OCI-LY1 (cell line): Measurements from ENCODE around the gene PSME1.

Source experiments
- H2AFZ ChIP-seq: fragments of 200-600 bp; sonication (generic), shearing (Covaris generic); 2 replicates; pipeline ENCODE4 v1.6.0; 2014; ENCODE audit warnings: antibody characterized with exemption, mild to moderate bottlenecking, low read length
- H3F3A ChIP-seq: fragments of 200-600 bp; sonication (generic), shearing (Covaris generic); 2 replicates; pipeline ENCODE4 v1.6.0; 2014; ENCODE audit warnings: mild to moderate bottlenecking, antibody characterized with exemption, low read length, moderate library complexity; ENCODE audit not compliant: insufficient read depth
- H3K27ac ChIP-seq: fragments of 200-600 bp; sonication (generic); 2 replicates; pipeline ENCODE4 v1.5.1; 2014; ENCODE audit warnings: low read length, mixed run types, mild to moderate bottlenecking, low read depth; ENCODE audit not compliant: poor library complexity, severe bottlenecking
- H3K27me3 ChIP-seq: fragments of 200-600 bp; sonication (generic); 2 replicates; pipeline ENCODE4 v1.6.0; 2014; ENCODE audit warnings: antibody characterized with exemption, mild to moderate bottlenecking, low read length, moderate library complexity; ENCODE audit not compliant: insufficient read depth
- H3K36me3 ChIP-seq: fragments of 200-600 bp; sonication (generic); 2 replicates; pipeline ENCODE4 v1.6.1; 2014; ENCODE audit warnings: mild to moderate bottlenecking, antibody characterized with exemption, low read length, moderate library complexity, mixed read lengths; ENCODE audit not compliant: insufficient read depth
- H3K4me1 ChIP-seq: fragments of 200-600 bp; sonication (generic); 2 replicates; pipeline ENCODE4 v1.5.1; 2014; ENCODE audit warnings: mild to moderate bottlenecking, low read length, moderate library complexity; ENCODE audit not compliant: insufficient read depth, severe bottlenecking
- H3K4me2 ChIP-seq: fragments of 200-600 bp; sonication (generic), shearing (Covaris generic); 2 replicates; pipeline ENCODE4 v1.6.1; 2014; ENCODE audit warnings: low read length
- H3K4me3 ChIP-seq: fragments of 200-600 bp; sonication (generic); 2 replicates; pipeline ENCODE4 v1.5.1; 2014; ENCODE audit warnings: low read length, low read depth, mild to moderate bottlenecking, mixed read lengths; ENCODE audit not compliant: poor library complexity, severe bottlenecking
- H3K79me2 ChIP-seq: fragments of 200-600 bp; shearing (Covaris generic); 2 replicates; pipeline ENCODE4 v1.6.1; 2016; ENCODE audit warnings: mixed run types, low read length, mixed read lengths; ENCODE audit not compliant: insufficient read depth
- H3K9ac ChIP-seq: fragments of 200-600 bp; sonication (generic), shearing (Covaris generic); 2 replicates; pipeline ENCODE4 v1.6.1; 2014; ENCODE audit warnings: mild to moderate bottlenecking, low read length, mixed read lengths
- H3K9me2 ChIP-seq: fragments of 200-600 bp; sonication (generic), shearing (Covaris generic); 2 replicates; pipeline ENCODE4 v1.6.1; 2014; ENCODE audit warnings: low read depth, mild to moderate bottlenecking, low read length, mixed read lengths
- H3K9me3 ChIP-seq: fragments of 200-600 bp; shearing (Covaris generic); 2 replicates; pipeline ENCODE4 v1.6.1; 2014; ENCODE audit warnings: low read length, mixed read lengths
- H4K20me1 ChIP-seq: fragments of 200-600 bp; sonication (generic), shearing (Covaris generic); 2 replicates; pipeline ENCODE4 v1.6.0; 2016; ENCODE audit warnings: mild to moderate bottlenecking, low read length; ENCODE audit not compliant: insufficient read depth
- EZH2 ChIP-seq: fragments of 200-600 bp; sonication (generic), shearing (Covaris generic); IDR thresholded peaks from 2 replicates; pipeline ENCODE4 v1.8.0; 2017; ENCODE audit warnings: borderline replicate concordance, mixed run types, mild to moderate bottlenecking, antibody characterized with exemption, low read length, moderate library complexity, mixed read lengths
- TF ChIP-seq, protein P1 (sequence below): fragments of 200-600 bp; sonication (generic), shearing (Covaris generic); IDR thresholded peaks from 2 replicates; pipeline ENCODE4 v1.5.1; 2017; ENCODE audit warnings: mild to moderate bottlenecking, antibody characterized with exemption, low read length, moderate library complexity, mixed read lengths

PSME1 gene

DNA sequence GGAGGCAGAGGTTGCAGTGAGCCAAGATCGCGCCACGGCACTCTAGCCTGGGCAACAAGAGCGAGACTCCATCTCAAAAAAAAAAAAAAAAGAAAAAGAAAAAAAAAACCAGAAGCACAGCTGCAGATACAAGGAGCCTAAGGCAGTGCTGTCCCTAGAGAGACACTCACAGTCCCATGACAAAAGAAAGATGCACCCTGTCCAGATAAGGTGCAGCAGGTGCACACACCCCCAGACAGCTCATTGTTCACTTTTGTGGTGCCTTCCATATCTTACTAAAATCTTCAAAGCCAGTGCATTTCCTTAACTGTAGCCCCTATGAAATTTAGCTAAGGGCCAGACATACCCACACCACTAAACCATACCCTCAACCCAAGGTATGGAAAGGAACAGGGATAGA is 13.6 kb upstream of the PSME1 start:
- H3K9me2 ChIP-seq: no peaks in the 10 kb centered on the region
- no peak overlapping the region for H3K4me2 ChIP-seq
- H3K4me3 ChIP-seq: no peak overlapping the region
- H4K20me1 ChIP-seq: no peaks in the 10 kb centered on the region
- H3K79me2 ChIP-seq: no peaks in the 10 kb centered on the region
- H3K27ac ChIP-seq: no peak overlapping the region
- H3K9ac ChIP-seq: no peak overlapping the region
- H3K36me3 ChIP-seq: peaks cover 52% of the 10 kb centered on the region
- no peaks in the 10 kb centered on the region for H3F3A ChIP-seq
- H3K4me1 ChIP-seq: no peaks in the 10 kb centered on the region
- H3K27me3 ChIP-seq: no peaks in the 10 kb centered on the region
- TF ChIP-seq, protein P1, sequence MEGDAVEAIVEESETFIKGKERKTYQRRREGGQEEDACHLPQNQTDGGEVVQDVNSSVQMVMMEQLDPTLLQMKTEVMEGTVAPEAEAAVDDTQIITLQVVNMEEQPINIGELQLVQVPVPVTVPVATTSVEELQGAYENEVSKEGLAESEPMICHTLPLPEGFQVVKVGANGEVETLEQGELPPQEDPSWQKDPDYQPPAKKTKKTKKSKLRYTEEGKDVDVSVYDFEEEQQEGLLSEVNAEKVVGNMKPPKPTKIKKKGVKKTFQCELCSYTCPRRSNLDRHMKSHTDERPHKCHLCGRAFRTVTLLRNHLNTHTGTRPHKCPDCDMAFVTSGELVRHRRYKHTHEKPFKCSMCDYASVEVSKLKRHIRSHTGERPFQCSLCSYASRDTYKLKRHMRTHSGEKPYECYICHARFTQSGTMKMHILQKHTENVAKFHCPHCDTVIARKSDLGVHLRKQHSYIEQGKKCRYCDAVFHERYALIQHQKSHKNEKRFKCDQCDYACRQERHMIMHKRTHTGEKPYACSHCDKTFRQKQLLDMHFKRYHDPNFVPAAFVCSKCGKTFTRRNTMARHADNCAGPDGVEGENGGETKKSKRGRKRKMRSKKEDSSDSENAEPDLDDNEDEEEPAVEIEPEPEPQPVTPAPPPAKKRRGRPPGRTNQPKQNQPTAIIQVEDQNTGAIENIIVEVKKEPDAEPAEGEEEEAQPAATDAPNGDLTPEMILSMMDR: no peak
- no peak for TF ChIP-seq EZH2
- no peak overlapping the region for H2AFZ ChIP-seq
- no peaks in the 10 kb centered on the region for H3K9me3 ChIP-seq

DNA sequence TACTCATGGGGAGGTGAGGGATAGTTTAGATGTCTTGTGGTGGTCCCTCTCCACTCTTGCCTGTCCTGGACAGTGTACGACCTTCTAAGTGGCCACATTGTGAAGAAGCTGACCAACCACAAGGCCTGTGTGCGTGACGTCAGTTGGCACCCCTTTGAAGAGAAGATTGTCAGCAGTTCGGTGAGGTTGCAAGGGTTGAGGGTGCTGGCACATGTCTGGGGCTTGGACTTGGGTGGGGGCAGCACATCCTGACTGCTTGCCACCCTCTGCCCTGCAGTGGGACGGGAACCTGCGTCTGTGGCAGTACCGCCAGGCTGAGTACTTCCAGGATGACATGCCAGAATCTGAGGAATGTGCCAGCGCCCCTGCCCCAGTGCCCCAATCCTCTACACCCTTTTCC is 13.1 kb upstream of the PSME1 start:
- Histone ChIP-seq H3K9ac (no peak overlapping the region), H3K27me3 (no peaks in the 10 kb centered on the region), H3K4me3 (no peak overlapping the region), H3K4me1 (no peaks in the 10 kb centered on the region), H3K79me2 (no peaks in the 10 kb centered on the region), H3K9me3 (no peaks in the 10 kb centered on the region), H3F3A (no peaks in the 10 kb centered on the region), H2AFZ (no peak overlapping the region), H3K4me2 (no peak overlapping the region), H3K36me3 (peaks cover 47% of the 10 kb centered on the region), H3K9me2 (no peaks in the 10 kb centered on the region), H3K27ac (no peak overlapping the region), H4K20me1 (no peaks in the 10 kb centered on the region)
- no peak for TF ChIP-seq EZH2
- TF ChIP-seq, protein P1: no peak

DNA sequence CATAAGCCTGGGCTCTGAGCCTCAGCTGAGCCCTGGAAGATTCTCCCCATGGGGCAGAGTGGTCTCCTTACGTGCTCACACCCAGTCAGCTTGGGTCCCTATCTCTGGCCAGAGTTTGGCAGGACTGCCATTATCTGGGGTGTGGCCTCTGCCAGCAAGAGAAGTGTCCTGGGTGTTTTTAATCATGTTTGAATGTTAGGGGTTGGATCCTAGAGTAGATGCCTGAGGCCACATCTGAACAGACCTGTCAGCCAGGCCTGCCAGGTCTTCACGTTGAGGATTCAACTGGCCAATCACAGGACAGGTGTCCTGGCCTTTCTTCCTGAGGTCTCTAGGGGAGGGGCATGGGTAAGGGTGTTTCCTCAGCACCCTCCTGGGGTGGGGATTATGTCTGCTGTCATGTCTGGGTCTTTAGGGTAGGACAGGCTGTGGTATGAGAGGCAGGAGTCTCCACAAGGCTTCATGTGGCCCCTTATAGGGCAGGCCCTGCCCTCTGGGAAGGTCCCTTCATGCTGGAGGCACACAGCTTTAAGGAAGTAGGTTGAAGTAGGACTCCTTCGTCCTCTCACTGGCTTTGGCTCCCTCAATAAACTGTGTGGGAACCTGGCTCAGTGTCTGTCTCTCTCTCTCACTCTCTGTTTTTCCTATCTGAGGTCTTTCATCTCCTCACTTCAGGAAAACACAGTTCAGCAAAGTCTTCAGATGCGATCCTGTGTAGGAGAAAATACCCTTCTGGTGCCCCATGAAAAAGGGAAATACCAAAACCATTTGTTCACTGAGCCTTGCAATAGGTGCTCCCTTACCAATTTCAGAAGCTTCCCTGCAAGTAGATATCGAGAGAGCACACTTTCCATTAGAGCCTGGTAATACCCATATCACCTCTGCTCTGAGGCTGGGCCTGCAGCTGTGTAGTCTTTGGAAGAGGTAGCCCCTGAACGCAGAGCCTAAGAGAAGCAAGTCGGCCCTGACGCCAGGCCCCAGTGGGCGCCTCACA is 12.3 kb upstream of the PSME1 start:
- no peak overlapping the region for H3K4me2 ChIP-seq

More for the DNA sequence above, 12.3 kb upstream of the PSME1 start:
- no peak for TF ChIP-seq EZH2
- TF ChIP-seq, protein P1: no peak
- Histone ChIP-seq H3K27me3 (no peaks in the 10 kb centered on the region), H3K4me1 (no peaks in the 10 kb centered on the region), H3F3A (no peaks in the 10 kb centered on the region), H3K27ac (no peak overlapping the region), H3K9me2 (no peaks in the 10 kb centered on the region), H3K79me2 (no peaks in the 10 kb centered on the region), H2AFZ (no peak overlapping the region), H3K9ac (no peak overlapping the region), H4K20me1 (no peaks in the 10 kb centered on the region), H3K9me3 (no peaks in the 10 kb centered on the region), H3K36me3 (peaks cover 39% of the 10 kb centered on the region), H3K4me3 (no peak overlapping the region)
